Left kidney (tissue), 2 donors: ENCODE measurements around the gene CKB. TPM values are rescaled to one million over a fixed set of nuclear protein-coding genes. Genes with fewer than 3 reads are reported as not detected.

ENCODE experiments used
- DNase-seq: peaks from one replicate; pipeline ENCODE4 v3.0.0-alpha.2; 2013
- polyA plus RNA-seq: library from polyadenylated mRNA; unstranded; fragments of 120-200 nt; gene quantifications from one replicate; pipeline ENCODE4 v1.2.1, GENCODE V29; 2013; ENCODE audit not compliant: insufficient read length

The CKB gene
- polyA plus RNA-seq, 1 donor, result 103 TPM

DNA sequence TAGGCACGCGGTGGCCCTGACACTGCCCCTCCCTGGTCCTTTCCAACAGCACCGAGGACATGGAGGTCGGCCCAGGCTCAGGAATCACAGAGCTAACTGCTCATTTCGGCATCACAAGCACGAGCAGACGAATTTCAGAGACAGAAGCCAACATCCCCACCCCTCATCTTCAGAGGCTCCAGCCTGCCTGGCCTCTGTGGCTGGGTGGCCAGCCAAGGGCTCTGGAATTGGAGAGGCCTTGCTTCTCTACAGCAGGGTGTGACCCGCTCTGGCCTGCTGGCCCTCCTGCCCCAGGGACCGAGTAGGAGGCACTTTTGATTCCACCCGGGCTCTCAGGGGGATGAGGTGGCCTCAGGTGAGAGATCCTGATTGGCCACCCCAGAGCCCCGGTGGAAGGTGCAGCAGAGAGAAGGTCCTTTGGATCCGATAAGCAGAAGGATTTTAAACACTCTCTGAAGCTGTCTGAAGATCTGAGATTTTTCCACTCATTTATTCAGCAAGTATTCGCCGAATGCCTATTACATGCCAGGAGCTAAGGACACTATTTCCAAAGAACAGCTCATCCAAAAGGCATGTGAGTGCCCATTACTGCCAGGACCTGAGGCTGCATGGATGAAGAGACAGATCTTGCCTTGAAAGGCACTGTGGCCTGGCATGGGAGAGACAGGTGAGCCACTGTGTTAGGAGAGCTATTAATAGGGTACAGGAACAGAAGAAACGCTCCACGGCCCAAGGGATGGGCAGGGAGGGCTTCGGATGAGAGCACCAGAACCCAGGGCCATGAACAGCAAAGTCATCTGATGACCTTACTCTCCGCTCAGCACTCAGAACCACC lies 29.6 kb upstream of the CKB start:
- no peak for DNase-seq

DNA sequence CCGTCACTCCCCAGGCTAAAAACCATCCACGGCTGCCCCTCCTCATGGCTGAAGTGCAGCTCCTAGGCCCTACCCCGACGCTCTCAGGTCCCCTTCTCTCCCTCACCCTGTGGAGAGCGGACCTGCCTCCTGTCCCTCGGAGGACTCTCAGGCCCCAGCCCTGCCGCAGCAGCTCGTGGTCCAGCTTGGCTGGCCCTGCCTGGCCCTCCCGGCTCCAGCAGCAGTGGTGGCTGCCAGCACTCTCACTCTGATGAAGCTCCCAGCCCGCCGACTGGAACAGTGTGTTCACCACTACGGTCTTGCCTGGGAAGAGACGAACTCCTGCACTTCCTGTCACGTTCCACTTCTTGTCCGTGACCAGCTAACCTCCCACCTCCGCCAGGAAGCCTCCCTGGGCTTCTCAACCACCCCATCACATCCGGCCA lies 28.7 kb upstream of the CKB start:
- DNase-seq, result no peak

DNA sequence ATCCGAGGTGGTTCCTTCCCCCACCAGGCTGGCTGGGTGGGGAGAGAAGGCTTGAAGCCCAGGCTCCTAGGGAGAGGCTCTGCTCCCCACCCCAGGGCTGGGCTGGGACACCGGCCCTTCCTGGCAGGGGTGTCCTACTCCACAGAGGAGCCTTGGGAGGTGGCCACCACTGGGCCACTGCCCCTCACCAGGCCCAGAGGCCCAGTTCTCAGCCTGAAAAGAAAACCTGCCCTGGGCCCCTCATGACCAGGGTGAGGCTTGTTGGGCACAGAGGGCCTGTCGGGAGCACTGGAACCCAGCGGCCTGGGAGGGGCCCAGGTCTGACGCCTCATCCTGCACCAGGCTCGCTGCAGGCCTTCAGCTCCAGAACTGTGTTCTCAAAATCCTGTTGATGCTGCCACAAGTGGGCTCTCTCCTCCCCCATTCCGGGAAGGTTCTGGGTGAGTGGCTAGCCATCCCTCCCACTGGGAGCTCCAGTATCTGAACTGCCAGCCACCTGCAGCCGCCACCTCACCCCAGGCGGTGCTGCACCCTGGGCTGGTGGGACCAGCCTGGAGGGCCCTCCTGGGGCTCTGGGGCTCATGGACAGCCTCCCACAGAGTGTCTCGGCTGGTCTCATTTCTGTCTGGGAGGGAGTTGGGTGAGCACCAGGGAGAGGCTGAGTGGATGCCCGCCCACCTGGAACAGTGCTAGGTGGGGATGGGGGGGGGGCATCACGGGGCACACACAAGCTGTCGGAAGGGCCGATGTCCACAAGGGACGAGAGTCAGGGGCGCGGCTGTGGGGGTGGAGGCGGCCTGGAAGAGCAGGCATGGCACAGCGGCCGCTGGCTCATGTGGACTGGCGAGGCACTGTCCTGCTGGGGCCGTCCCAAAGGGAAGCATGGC lies 28.1 kb upstream of the CKB start:
- no peak for DNase-seq

DNA sequence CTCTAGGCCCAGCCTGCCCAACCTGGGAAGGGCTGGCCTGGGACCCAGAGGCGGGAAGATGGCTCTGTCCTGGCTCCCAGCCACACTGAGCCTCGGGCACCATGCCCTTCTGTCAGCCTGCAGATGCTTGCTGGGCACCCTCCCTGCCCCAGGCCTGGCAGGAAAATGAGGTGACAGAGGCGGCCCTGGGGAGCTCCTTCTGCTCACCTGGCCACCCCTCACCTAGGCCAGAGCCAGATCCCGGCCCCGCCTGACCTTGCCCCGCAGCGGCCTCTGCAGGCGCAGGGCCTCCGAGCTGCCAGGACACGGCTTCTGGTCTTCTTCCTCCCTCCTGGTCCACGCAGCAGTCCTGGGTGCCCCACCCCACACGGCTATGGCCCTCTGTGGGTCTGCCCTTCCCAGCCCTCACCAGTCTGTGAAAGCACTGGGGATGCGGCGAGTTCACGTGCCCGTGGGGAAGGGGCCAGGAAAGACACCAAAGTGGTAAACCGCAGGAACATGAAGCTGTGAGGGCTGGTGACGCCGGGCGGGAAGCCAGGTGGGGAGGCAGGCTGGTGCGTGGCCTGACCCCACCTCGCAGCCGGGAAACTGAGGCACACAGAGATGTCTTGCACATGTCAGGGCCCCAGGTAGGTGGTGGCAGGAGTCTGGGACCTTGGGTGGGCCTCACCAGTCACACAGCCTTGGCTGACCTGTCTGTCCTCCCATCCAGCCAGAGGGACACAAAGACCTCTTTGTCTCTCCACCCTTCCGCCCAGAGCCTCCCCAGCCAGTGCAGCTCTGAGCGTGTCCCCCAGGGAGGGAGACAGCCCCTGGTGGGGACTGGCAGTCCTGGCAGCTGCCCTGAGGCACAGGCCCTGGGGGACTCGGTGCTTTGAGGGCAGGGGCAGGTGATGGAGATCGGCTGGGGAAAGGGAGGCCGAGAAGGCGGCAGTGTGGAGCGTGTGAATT lies 27.0 kb upstream of the CKB start:
- no peak for DNase-seq

DNA sequence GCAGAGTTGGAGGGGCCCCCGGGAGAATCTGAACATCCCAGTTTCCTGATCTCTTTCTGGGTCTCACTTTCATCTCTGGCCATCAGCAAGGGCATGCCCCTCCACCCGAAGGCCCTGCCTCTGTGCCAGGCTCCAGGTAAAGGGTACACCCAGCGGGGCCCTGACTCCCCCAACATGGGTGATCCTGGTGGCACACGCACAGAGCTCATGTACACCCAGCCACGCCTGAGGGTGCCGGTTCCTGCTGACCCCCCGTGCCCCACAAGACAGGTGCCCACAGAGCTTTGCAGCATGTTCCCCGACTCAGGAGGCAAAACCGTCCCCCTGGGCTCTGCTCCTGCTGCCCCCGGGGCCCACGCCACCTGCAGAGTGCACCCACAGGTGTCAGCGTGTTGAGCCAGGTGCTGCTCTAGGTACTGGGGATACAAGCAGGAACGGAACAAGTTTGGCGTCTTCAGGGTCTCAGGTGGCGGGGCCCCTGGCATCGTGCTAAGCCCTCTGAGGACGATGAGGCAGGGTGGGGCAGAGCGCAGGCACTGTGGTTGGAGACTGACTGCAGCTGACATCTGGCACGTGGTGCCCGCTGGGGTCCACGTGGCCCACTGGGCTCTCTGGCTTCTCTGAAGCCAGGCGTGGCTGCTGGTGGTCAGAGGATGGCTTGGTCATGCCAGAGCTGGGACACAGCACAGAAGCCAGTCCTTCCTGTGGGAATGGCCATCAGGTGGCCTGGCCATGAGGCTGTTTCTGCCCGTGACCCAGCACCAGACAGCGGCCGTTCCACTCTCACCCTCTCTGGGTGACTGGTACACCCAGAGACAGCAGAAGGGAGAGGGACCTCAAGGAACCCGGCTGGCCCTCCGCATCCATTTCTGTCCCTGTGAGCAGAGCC lies 26.1 kb upstream of the CKB start:
- no peak for DNase-seq

DNA sequence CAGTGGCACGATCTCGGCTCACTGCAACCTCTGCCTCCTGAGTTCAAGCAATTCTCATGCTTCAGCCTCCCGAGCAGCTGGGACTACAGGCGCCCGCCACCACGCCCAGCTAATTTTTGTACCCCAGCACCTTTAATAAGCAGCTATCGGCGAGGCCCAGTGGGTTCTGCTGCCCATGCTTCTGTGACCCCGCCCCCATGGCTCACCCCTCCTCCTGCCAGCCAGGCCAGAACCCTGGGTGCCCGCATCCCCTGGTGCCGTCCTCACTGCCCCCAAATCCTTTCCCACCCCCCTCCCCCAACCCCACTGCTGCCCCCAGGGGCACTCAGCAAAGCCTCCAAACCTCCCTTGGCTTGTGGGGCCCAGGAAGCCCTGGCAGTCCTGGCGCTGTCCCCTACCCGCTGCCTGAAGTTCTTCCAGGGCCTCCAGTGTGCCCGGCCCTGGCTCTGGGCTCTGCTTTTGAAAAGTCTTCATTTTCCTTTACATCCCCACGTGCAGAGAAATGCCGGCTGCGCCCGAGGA lies 25.4 kb upstream of the CKB start:
- DNase-seq, result no peak

DNA sequence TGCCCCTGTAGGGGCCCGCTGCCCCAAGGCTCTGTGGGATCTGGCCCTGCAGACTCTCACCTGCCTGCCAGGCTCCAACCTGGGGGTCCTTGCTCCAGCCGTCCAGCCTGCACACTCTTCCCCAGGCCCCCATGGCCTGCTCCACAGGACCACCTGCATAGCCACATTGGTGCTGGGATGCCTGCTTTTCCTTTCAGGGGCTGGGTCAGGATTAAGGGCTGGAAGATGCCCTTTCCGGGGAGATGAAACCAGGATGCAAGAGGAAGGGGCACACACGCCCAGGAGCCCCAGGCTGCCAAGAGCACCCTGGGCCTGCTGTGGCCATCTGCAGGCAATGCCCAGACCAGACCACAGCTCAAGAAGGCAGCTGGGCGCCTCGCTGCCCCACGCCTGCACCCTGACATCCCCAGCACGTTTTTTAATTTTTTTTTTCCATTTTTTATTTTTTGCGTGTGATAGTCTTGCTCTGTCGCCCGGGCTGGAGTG lies 24.9 kb upstream of the CKB start:
- no peak for DNase-seq

DNA sequence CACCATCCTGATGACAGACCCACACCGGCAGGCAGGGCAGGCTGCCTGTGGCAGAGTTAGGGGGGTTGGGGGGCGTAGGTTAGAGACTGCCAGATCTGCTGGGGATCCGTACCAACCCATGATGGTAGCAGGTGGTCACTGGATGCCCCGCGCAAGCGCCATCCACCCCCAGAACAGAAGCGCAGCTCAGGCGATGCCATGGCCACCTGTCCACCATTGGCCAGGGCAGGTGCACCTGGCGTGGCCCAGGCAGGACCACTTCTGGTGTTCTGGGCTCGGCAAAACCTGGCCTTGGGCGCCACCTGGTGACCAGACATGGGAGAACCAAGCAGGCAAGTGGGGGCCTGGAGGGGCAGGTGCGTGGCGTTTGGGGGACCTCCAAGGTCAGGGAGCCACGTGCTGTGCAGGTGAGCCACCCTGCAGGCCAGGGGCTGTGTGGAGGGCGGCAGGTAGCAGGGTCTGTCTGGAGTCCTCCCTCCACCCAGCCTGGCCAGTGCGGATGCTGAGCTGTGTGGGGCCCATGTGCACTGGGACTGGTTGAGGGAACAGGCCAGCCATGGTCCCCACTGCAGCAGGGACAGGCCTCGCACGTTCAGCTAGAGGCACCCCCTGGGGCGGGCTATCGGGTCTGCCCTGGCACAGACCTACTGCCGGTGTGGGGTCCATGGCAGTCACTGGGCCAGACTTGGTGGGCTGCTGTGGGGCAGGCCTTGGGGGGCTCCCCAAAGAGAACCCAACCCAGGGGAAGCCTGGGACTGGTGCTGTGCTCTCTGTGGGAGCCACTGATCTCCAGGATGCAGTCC lies 24.2 kb upstream of the CKB start:
- no peak for DNase-seq

DNA sequence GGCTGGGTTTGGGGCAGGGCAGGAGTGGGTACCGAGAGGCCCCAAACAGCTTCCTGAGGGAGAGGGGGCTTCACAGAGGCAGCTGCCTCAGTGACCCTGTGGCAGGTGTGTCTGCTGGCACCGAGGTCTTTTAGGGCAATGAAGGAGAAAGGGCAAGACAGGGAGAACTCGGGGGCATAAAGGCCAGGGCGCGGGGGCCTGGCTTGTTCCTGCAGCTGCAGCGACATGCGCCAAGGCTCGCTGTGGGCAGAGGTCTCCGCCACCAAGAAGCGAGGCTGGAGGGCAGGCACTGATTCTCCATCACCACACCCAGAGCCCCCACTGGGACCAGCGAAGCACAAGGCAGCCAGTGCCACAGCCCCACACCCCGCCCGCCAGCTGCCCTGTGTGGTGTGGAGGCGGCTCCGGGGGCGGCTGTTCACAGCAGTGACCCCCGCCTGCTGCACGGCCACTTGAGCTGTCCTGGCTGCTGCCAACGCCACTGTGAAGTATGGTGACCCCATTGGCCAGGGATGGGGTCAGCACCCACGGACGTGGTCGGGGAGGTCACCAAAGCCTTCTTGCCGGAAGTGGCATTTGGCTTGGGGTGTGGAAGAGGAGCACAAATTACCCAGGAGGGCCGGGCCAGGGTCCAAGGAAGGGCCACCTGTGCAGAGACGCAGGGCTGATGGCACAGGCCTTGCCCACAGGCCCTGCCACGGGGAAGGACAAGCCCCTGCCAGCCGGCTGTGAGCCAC lies 23.5 kb upstream of the CKB start:
- DNase-seq, result no peak

DNA sequence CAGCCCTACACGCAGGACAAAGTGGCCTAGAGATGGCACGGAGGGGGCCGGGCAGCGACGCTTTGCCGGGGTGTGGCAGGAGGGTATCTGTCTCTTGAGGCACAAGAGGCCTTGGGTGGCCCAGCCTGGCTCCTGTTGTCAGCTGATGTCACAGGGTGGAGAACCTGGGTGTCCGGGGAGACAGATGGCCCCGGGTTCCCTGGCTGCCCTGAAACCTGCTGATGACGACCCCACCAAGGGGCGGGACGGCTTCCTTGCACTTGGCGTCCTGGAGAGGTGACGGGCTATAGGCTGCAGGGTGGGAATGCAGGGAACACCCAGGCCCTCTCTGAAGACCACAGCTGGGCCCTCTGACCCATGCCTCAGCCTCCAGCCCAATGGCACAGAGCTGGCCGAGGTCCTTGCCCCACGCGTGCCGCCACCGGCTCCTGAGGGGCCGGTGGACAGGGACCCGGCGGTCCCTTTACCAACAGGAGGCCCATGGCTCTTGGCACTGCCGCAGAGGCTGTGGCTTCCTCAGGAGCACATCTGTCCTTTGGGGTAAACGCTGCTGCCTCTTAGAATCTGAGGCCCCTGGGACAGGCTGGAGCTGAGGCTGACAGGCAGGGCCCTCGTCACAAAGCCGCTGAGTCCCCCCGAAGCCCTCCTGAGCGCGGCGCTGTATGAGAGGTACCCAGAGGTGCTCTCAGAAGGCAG lies 22.7 kb upstream of the CKB start:
- no peak for DNase-seq

DNA sequence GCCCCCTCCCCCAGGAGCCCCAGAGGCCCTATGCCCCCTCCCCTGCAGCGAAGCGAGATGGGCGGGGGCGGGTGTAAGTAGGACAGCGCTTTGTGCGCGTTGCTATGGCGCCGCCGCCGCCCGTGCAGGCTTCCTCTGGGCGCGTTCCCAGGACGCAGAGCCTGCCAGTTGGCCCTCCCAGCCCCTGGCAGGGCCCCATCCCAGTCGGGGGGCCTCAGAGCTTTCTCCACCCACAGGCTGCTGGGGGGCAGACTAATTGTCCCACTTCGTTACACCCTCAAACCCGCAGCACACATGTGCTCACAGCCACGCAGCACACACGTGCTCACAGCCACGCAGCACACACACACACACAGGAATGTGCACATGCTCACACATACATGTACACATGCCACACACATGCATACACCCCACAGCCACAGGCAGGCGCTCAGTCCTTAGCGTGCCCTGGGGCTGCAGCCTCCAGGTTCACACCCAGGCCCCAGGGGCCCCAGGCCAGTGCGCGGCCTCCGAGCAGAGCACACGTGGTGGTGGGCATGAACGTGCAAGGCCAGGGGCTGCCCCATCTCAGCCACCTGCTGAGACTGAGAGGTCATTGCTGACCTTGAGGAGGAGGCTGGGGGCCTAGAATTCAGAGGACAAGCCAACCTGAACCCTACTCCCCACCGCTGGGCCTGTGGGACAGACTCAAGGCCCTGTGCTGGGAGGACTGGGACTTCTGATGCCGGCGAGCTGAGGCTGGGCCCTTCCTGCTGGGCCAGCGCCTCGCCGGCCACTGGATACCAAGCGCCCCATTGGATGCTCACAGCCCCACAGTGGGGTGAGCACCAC lies 22.0 kb upstream of the CKB start:
- DNase-seq, result no peak

DNA sequence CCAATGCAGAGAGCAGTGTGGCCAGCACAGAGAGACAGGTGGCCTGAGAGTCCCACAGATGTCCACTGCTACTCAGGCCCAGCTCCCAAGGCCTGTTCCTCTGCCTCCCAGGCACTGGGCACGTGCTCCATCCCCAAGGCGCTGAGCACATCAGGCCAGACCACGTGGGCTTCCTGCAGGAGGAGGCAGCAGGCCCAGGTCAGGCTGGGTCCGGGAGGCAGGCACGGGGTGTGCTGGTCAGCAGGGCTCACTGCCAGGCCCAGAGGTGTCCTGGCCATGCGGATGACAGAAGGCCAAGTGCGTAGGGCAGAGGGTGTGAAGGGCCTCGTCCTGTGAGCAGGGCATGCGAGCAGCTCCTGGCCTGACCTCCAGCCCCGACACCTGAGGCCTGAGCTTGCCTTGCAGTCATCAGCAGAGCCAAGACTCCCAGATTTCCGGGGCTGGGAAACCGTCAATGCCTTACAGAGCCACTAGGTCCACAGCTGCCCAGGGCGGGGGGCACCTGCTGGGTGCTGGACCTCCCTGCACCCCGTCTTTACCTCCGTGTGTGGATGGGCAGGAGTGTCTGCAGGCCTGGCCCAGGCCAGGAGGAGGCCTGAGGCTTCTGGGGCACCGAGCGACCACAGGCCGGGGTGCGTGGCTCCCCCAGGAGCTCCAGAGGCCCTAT lies 21.2 kb upstream of the CKB start:
- no peak for DNase-seq

DNA sequence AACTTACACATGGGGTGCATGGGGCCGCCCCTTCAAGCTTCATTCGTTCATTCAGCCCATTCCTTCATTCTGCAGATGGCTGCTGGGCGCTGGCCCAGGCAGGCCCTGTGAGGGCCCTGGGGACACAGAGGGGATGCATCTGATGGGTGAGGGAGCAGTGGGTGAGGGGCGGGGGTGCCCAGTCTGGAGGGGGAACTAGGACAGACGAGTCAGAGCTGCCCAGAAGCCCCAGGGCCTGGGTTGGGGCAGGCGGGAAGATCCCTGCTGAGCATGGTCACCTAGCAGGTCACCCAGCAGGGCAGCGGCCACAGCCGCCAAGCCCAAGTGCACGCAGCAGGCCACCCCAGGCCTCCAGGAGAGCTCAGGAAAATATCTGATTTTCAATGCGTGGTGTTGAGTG lies 20.5 kb upstream of the CKB start:
- DNase-seq, result no peak

DNA sequence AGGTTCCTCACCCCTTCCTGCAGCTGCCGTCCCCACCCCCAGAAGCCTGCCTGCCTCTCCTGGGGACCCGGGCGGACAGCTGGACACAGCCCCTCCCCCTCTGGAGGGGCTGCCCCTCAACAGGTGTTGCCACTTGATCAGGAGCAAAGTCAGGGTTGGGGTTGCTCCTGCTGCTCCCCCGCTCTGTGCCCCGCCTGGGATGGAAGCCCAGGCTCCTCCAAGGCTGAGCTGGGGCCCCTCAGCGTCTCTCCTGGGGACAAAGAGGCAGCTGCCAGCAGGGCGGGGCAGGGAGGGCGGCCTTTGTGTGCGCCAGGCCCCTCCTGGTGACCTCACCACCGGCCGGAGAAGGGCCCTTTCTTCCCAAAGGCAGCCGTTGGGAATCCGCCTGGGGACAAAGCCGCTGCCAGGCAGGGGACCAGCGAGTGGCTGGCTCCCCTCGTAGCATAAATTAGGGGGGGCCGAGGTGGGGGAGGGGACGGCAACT lies 20.0 kb upstream of the CKB start:
- DNase-seq, result no peak

DNA sequence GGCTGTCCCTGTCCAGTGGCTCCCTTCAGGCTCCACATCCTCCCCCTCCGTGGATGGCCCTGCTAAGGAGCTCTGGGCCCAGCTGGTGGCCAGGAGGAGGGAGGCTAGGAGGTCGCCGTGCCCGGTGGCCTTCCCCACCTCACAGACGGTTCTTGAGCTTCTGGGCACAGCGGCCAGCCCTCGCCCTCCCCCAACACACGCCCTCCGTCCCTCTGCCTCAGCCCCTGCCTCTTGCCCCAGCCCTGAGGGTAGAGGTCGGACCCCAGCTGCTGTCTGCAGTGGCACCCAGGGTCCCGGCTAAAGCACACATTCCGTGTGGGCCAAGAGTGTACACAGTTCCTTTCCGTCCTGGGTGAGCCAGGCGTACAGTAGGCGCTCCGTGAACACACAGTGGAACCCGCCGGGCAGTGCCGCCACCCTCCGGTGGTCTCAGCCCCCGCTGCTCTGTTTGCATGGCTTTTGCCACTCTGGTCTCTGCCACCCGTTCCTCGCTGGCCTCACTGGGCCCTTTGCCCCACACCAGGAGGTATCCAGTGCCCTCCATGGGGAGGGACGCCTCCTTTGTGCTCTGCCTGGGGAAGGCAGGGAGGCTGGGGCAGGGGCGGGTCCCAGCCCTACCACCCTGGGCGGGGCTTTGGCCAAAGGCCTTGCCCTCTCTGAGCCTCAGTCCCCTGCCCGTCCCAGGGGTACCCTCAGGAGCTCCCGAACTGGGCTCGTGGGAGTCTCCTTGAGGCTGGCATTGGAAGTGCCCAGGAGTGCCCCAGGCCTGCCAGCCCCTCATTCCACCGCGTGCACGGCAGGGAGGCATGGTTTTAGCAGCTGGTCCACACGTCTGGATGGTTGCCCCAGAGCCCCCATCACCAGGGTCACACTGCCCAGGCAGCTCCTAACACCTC lies 19.3 kb upstream of the CKB start:
- no peak for DNase-seq
